HepG2 (cell line): Measurements from ENCODE around the gene TAGAP. TPM values are rescaled to one million over a fixed set of nuclear protein-coding genes. Genes with fewer than 3 reads are reported as not detected.

Experiments
- CENPBD1 ChIP-seq: sonication (generic); formaldehyde crosslinking; IDR thresholded peaks from 2 replicates; pipeline ENCODE4 v1.8.0; 2022; ENCODE audit warnings: missing genetic modification reagents, low read depth, mild to moderate bottlenecking, borderline replicate concordance
- EEA1 ChIP-seq: sonication (generic); formaldehyde crosslinking; IDR thresholded peaks from 2 replicates; pipeline ENCODE4 v1.5.1; 2020; ENCODE audit warnings: mild to moderate bottlenecking, missing genetic modification reagents, borderline replicate concordance
- HCFC1 ChIP-seq: fragments of 150-350 bp; IDR thresholded peaks from 2 replicates; pipeline ENCODE4 v1.6.1; 2014; ENCODE audit warnings: low read depth, low read length
- HNRNPUL1 ChIP-seq: fragments of 200-400 bp; formaldehyde crosslinking; IDR thresholded peaks from 2 replicates; pipeline ENCODE4 v1.6.1; 2017; ENCODE audit warnings: low read depth, mild to moderate bottlenecking, low read length, moderate library complexity
- RAD21 ChIP-seq: fragments of 450-650 bp; formaldehyde crosslinking; IDR thresholded peaks from 2 replicates; pipeline ENCODE4 v1.5.0; 2020; ENCODE audit warnings: mild to moderate bottlenecking
- SNAPC2 ChIP-seq: sonication (generic); formaldehyde crosslinking; IDR thresholded peaks from 2 replicates; pipeline ENCODE4 v1.8.1; 2022; ENCODE audit warnings: mild to moderate bottlenecking, missing genetic modification reagents
- SP2 ChIP-seq: sonication (generic); formaldehyde crosslinking; IDR thresholded peaks from 2 replicates; pipeline ENCODE4 v1.5.1; 2020; ENCODE audit warnings: mild to moderate bottlenecking, missing genetic modification reagents
- U2AF2 ChIP-seq: fragments of 200-400 bp; formaldehyde crosslinking; IDR thresholded peaks from 2 replicates; pipeline ENCODE4 v1.6.1; 2017; ENCODE audit warnings: low read depth, mild to moderate bottlenecking, low read length
- YEATS2 ChIP-seq: sonication (generic); formaldehyde crosslinking; IDR thresholded peaks from 2 replicates; pipeline ENCODE4 v1.4.0; 2020; ENCODE audit warnings: missing genetic modification reagents, borderline replicate concordance
- ZHX2 ChIP-seq, 2 experiments: sonication (generic) in 1 of 2; formaldehyde crosslinking in 1 of 2; IDR thresholded peaks; 2 replicates each; pipeline versions ENCODE4 v1.6.1 to v1.9.0; 2014 to 2022; ENCODE audit warnings: antibody characterized with exemption in 1 of 2, borderline replicate concordance in 1 of 2, inconsistent platforms in 1 of 2, low read depth in 1 of 2, missing genetic modification reagents in 1 of 2
- ZIK1 ChIP-seq: sonication (generic); formaldehyde crosslinking; IDR thresholded peaks from 2 replicates; pipeline ENCODE4 v1.5.0; 2020; ENCODE audit warnings: mild to moderate bottlenecking, low read depth, missing genetic modification reagents, borderline replicate concordance
- ZNF276 ChIP-seq: sonication (generic); formaldehyde crosslinking; IDR thresholded peaks from 2 replicates; pipeline ENCODE4 v1.4.0; 2020; ENCODE audit warnings: mild to moderate bottlenecking, low read depth, missing genetic modification reagents
- ZNF644 ChIP-seq: IDR thresholded peaks from 2 replicates; pipeline ENCODE4 v1.6.1; 2016; ENCODE audit warnings: low read depth
- ZNF703 ChIP-seq: sonication (generic); formaldehyde crosslinking; IDR thresholded peaks from 2 replicates; pipeline ENCODE4 v1.5.1; 2020; ENCODE audit warnings: missing genetic modification reagents, mild to moderate bottlenecking, moderate library complexity, borderline replicate concordance
- polyA plus RNA-seq, 8 experiments: library from polyadenylated mRNA; depleted of rRNA in 3 of 8; stranded (reverse) in 7 of 8; unstranded in 1 of 8; fragments of >200 nt; fragmentation: Illumina TruSeq in 4 of 8; extraction: Trizol in 4 of 8; gene quantifications; 2 replicates each; pipeline versions ENCODE4 v1.2.1 to v1.2.3, GENCODE V29; 2011 to 2016; ENCODE audit warnings: low read depth in 4 of 8, missing spikeins in 1 of 8, mixed read lengths in 1 of 8; ENCODE audit not compliant: insufficient read depth in 1 of 8
- total RNA-seq, 5 experiments: library from RNA; depleted of rRNA; stranded (reverse); fragments of >200 nt; fragmentation: Illumina TruSeq; extraction: Trizol; gene quantifications; 2 replicates each; pipeline ENCODE4 v1.2.3, GENCODE V29; 2016; ENCODE audit warnings: low read depth in 1 of 5

The TAGAP gene
- total and polyA plus RNA-seq, 2 of the 13 experiments (the other 11 are each of a cell fraction or from before 2014, with no cell fraction given): not detected

- TF ChIP-seq CENPBD1 (CRISPR knock-in tag) (no peak; the same call in 1 of the 2 replicates), HNRNPUL1 (peak; percentile 70; the same call in 1 of the 2 replicates), ZIK1 (CRISPR knock-in tag) (peak; percentile 98), ZHX2 (IDR thresholded peaks at IDR 0.05; ENCODE audit: low read depth) (no peak), ZHX2 (CRISPR knock-in tag; IDR thresholded peaks at IDR 0.05; ENCODE audit: borderline replicate concordance) (peak; percentile 94; the same call in 1 of the 2 replicates), ZNF703 (CRISPR knock-in tag) (peak; percentile 88; the same call in 1 of the 2 replicates), SNAPC2 (CRISPR knock-in tag) (peak; percentile 63), YEATS2 (CRISPR knock-in tag) (peak; percentile 95), ZNF276 (peak; percentile 94; the same call in 1 of the 2 replicates), U2AF2 (no peak), RAD21 (CRISPR knock-in tag) (no peak; the same call in 1 of the 2 replicates), EEA1 (peak; percentile 94), SP2 (CRISPR knock-in tag) (peak; percentile 83), ZNF644 (CRISPR knock-in tag) (peak; percentile 88), HCFC1 (peak; percentile 67)
These were observed 45.0 kb downstream of the TAGAP start, which contains the start of gene RSPH3 (continued) for GRCh38 chr6:158999666-159000403.
